ENCODE data around the gene TYK2.

Gene TYK2

GRCh38 chr19:10419200-10419645, 38.9 kb upstream of the TYK2 start:
- Histone ChIP-seq H3K27ac (ENCODE audit: low read depth, low read length) (peak overlapping the region; percentile 99), H3F3A (ENCODE audit: insufficient read depth) (peaks cover 46% of the 10 kb centered on the region), H3K9ac (ENCODE audit: low read length) (peak overlapping the region; percentile 93), H4K20me1 (ENCODE audit: low read depth, low read length) (peaks cover 3% of the 10 kb centered on the region; the same call in 1 of the 2 replicates), H2AFZ (ENCODE audit: low read depth, low read length, severe bottlenecking) (no peak overlapping the region), H3K9me3 (ENCODE audit: insufficient read depth, low read length) (peaks cover 3% of the 10 kb centered on the region; the same call in 1 of the 2 replicates), H3K4me3 (ENCODE audit: insufficient read depth, low read length, poor library complexity, severe bottlenecking) (peak overlapping the region; percentile 67), H3K9me2 (replicated peaks; ENCODE audit: insufficient read depth, low read length) (no peaks in the 10 kb centered on the region), H3K79me2 (ENCODE audit: insufficient read depth, low read length) (peaks cover 3% of the 10 kb centered on the region; the same call in 1 of the 2 replicates), H3K4me2 (ENCODE audit: low read depth, low read length, poor library complexity, severe bottlenecking) (peak overlapping the region; percentile 70), H3K36me3 (ENCODE audit: low read length) (no peaks in the 10 kb centered on the region), H3K27me3 (ENCODE audit: low read length) (no peaks in the 10 kb centered on the region)
- TF ChIP-seq EZH2phosphoT487 (conservative IDR thresholded peaks at IDR 0.05; ENCODE audit: low read length) (no peak), CTCF (IDR thresholded peaks at IDR 0.05; ENCODE audit: insufficient read depth, low read length, poor library complexity, severe bottlenecking) (no peak)

- TF ChIP-seq CTCF (IDR thresholded peaks at IDR 0.05; ENCODE audit: insufficient read depth, low read length, poor library complexity, severe bottlenecking), result peak; percentile 25
- TF ChIP-seq EZH2phosphoT487 (conservative IDR thresholded peaks at IDR 0.05; ENCODE audit: low read length), result no peak
- Histone ChIP-seq H3K9ac (ENCODE audit: low read length) (peak overlapping the region; percentile 93), H3F3A (ENCODE audit: insufficient read depth) (peaks cover 46% of the 10 kb centered on the region), H3K79me2 (ENCODE audit: insufficient read depth, low read length) (peaks cover 3% of the 10 kb centered on the region; the same call in 1 of the 2 replicates), H2AFZ (ENCODE audit: low read depth, low read length, severe bottlenecking) (no peak overlapping the region), H3K4me2 (ENCODE audit: low read depth, low read length, poor library complexity, severe bottlenecking) (peak overlapping the region; percentile 70), H3K4me3 (ENCODE audit: insufficient read depth, low read length, poor library complexity, severe bottlenecking) (peak overlapping the region; percentile 67), H3K9me2 (replicated peaks; ENCODE audit: insufficient read depth, low read length) (no peaks in the 10 kb centered on the region), H3K36me3 (ENCODE audit: low read length) (no peaks in the 10 kb centered on the region), H3K9me3 (ENCODE audit: insufficient read depth, low read length) (peaks cover 4% of the 10 kb centered on the region; the same call in 1 of the 2 replicates), H4K20me1 (ENCODE audit: low read depth, low read length) (peaks cover 3% of the 10 kb centered on the region; the same call in 1 of the 2 replicates), H3K27ac (ENCODE audit: low read depth, low read length) (peak overlapping the region; percentile 99), H3K27me3 (ENCODE audit: low read length) (no peaks in the 10 kb centered on the region)
Measured at GRCh38 chr19:10418485-10419199, 38.3 kb upstream of the TYK2 start.

DNA sequence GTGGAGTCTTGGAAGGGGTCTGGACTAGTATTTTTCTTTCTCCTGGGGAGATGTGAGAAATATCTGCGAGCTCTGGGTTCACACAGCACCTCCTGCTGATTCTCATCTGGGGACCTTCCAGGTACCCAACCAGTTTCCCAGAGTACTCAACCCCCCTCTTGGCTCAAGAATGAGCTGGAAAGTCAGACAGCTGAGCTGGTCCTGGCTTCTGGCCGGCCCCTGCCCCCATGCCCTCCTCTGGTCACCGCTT, 37.8 kb upstream of the TYK2 start:
- Histone ChIP-seq H3K9ac (ENCODE audit: low read length) (peak overlapping the region; percentile 93), H3K9me3 (ENCODE audit: insufficient read depth, low read length) (peaks cover 4% of the 10 kb centered on the region; the same call in 1 of the 2 replicates), H3K79me2 (ENCODE audit: insufficient read depth, low read length) (peaks cover 3% of the 10 kb centered on the region; the same call in 1 of the 2 replicates), H3K27me3 (ENCODE audit: low read length) (no peaks in the 10 kb centered on the region), H3K9me2 (replicated peaks; ENCODE audit: insufficient read depth, low read length) (no peaks in the 10 kb centered on the region), H4K20me1 (ENCODE audit: low read depth, low read length) (peaks cover 3% of the 10 kb centered on the region; the same call in 1 of the 2 replicates), H3K4me2 (ENCODE audit: low read depth, low read length, poor library complexity, severe bottlenecking) (peak overlapping the region; percentile 70), H3K4me3 (ENCODE audit: insufficient read depth, low read length, poor library complexity, severe bottlenecking) (peak overlapping the region; percentile 67), H2AFZ (ENCODE audit: low read depth, low read length, severe bottlenecking) (no peak overlapping the region), H3K36me3 (ENCODE audit: low read length) (no peaks in the 10 kb centered on the region), H3F3A (ENCODE audit: insufficient read depth) (peaks cover 49% of the 10 kb centered on the region), H3K27ac (ENCODE audit: low read depth, low read length) (peak overlapping the region; percentile 99)
- TF ChIP-seq CTCF (IDR thresholded peaks at IDR 0.05; ENCODE audit: insufficient read depth, low read length, poor library complexity, severe bottlenecking), result no peak
